Effector memory CD4-positive, alpha-beta T cell (primary cell): ENCODE results near the gene HSF5.

ENCODE experiments used
- DNase-seq, 3 donors: peaks; one replicate each; pipeline ENCODE4 v3.0.0-alpha.2; 2020
- H3K27ac ChIP-seq: 2 replicates; pipeline ENCODE4 v1.7.0; 2013; ENCODE audit warnings: mild to moderate bottlenecking, low read length, moderate library complexity; ENCODE audit not compliant: insufficient read depth, poor library complexity, severe bottlenecking
- H3K27me3 ChIP-seq: replicated peaks from 2 replicates; pipeline ENCODE4 v1.7.0; 2013; ENCODE audit warnings: mild to moderate bottlenecking, low read length; ENCODE audit not compliant: insufficient read depth, control insufficient read depth, poor library complexity, severe bottlenecking
- H3K36me3 ChIP-seq: 2 replicates; pipeline ENCODE4 v1.7.0; 2013; ENCODE audit warnings: mild to moderate bottlenecking, low read length, moderate library complexity; ENCODE audit not compliant: control insufficient read depth, insufficient read depth
- H3K4me1 ChIP-seq: 2 replicates; pipeline ENCODE4 v1.7.0; 2013; ENCODE audit warnings: low read length, mild to moderate bottlenecking; ENCODE audit not compliant: control insufficient read depth, insufficient read depth, poor library complexity, severe bottlenecking
- H3K4me3 ChIP-seq: 2 replicates; pipeline ENCODE4 v1.7.0; 2013; ENCODE audit warnings: low read length, low read depth, mild to moderate bottlenecking; ENCODE audit not compliant: insufficient read depth, poor library complexity, severe bottlenecking
- H3K9me3 ChIP-seq: 2 replicates; pipeline ENCODE4 v1.7.0; 2013; ENCODE audit warnings: mild to moderate bottlenecking, low read length, moderate library complexity; ENCODE audit not compliant: control insufficient read depth

Gene HSF5

DNA sequence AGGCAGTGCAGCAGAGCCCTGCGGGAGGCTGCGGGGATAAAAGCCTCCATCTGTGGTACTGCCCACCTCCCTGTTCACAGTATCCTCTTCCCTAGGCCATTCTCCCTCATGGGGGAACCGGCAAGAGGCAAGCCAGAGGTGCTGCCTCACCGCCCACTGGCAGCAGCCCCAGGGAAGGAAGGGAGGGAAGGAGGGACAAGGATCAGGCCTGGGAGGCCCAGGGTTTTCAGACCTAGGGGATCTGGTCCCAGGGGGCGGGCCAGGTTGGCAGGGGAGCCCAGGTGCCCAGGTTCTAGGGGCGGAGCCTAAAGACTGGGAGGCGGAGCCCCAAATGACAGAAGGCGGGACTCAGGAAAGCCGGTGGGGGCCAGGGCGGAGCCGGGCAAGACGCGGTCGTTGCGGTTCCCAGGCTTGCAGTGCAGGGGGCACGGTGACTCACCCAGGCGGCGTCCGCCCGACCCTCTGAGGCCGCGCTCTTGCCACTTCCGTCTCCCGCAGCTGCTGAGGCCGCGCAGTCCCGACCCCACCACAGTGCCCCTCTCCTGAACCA lies 29.2 kb upstream of the HSF5 start:
- H3K4me1 ChIP-seq, result peaks cover 24% of the 10 kb centered on the region
- DNase-seq, result no peak

DNA sequence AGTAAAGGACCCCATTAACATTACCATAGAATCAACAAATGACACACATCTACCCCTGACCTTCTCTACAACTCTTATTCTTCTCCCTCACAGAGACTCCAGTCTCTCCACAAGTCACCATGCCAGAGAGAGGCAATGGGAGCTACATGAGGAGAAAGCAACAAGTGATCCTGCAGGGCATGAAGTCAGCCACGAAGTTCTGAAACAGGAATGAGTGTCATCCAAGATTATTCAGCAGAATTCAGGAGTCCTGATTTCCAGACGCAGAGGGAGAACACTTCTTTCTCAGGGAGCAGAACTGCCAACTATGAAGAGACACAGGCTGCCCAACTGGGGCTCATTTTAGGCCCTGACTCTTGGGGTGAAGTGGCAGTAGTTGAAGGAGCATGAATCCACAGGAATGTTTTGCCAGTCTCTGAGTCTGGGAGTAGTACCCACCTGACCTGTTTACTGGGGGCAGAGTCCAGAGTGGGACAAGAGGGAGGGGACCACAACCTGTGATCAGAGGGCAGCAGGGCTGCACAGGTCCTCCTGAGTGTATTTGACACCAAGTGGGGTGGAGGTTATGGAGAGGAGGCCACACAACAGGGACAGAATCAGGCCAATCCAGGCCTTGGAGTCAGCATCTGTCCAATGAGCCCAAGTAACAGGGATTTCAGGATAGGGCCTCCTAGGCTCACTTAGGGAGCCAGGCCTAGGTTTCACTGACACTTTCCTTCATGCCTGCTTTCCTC lies 28.6 kb upstream of the HSF5 start:
- peaks cover 4% of the 10 kb centered on the region for H3K36me3 ChIP-seq
- H3K9me3 ChIP-seq, result no peaks in the 10 kb centered on the region
- peak overlapping the region; percentile 67 for H3K27ac ChIP-seq
- no peaks in the 10 kb centered on the region for H3K27me3 ChIP-seq
- no peak for DNase-seq
- peaks cover 24% of the 10 kb centered on the region for H3K4me1 ChIP-seq
- H3K4me3 ChIP-seq, result peak overlapping the region; percentile 65

More for the DNA sequence above, 29.2 kb upstream of the HSF5 start:
- Histone ChIP-seq H3K4me3 (peak overlapping the region; percentile 65), H3K27ac (peak overlapping the region; percentile 67), H3K36me3 (peaks cover under 1% of the 10 kb centered on the region), H3K9me3 (no peaks in the 10 kb centered on the region), H3K27me3 (no peaks in the 10 kb centered on the region)

DNA sequence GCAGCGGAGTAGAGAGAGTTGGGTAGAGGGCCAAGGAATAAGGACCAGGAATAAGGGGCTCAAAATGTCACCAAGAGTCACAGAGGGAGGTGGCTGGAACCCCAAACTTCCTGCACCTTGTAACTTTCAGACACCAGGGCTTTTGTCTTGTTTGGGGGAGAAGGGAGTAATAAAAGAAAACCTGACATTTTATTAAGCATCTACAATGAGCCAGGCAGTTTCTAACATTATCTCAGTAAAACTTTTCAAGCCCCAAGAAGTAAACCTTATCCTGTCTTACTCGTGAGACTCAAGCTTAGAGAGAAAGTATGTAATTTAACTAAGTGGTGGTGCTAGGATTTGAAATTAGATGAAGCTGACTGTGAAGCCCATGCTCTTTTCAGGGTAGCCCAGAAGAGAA lies 27.1 kb upstream of the HSF5 start:
- H3K9me3 ChIP-seq, result no peaks in the 10 kb centered on the region
- peak overlapping the region; percentile 19 for H3K27ac ChIP-seq
- H3K4me1 ChIP-seq, result peaks cover 24% of the 10 kb centered on the region
- H3K4me3 ChIP-seq, result no peak overlapping the region
- H3K36me3 ChIP-seq, result peaks cover 16% of the 10 kb centered on the region
- no peaks in the 10 kb centered on the region for H3K27me3 ChIP-seq
- DNase-seq, result no peak

DNA sequence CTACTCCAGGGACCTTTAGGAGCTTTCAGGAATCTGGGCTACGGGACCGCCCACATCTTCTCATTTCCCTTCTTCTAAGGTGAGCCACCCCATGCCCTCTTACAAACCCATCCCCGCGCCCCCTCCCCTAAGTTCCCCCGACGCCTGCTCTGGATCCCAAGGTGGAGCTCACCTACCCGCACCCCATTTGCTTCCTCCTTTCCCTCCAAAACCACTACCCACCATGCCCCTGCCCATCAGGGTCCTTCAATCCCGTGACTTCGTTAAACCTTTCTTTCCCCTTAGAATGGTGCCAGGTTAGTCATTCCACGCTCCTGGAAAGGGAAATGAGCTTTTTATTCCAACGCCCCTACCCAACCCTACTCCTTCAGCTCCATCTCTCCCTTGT lies 26.6 kb upstream of the HSF5 start:
- DNase-seq, result no peak
- Histone ChIP-seq H3K4me3 (peak overlapping the region; percentile 74), H3K27ac (peak overlapping the region; percentile 19), H3K27me3 (no peaks in the 10 kb centered on the region), H3K9me3 (no peaks in the 10 kb centered on the region), H3K36me3 (peaks cover 21% of the 10 kb centered on the region), H3K4me1 (peaks cover 24% of the 10 kb centered on the region)

DNA sequence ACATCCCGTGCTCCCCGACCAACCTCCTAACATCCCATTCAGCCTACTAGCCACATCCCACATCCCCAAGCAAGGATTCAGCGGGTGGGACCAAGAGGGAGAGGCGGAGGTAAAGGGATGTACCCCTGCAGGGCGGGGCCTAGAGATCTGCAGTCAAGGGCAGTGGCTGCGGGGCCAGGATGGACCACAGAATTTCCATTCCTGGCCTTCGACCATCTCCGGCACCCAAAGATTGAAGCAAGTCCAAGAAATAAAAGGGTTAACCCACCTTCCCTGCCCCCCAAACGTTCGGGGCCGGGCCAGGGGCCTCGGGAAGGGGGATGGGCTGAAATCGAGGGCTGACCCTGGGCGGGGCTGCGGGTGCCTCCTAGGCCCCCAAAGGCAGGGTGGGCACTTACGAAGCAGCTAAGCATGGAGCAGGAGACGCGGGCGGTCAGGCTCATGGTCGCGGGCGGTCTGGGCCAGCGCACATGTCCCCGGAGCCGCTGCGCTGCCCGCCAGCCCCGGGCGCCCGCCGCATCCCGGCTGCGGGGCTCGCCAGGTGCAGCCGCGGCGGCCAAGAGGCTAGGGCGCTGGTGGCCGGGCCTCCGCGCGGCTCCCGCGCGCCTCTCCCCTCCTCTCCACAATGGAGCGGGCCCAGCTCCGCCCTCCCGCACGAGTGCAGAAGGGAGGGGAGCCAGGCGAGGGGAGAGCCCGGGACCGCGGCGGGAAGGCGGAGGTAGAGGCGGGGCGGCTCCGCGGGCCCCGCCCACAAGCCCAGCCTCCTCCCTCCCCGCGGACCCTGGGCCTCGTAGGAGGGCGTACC lies 26.0 kb upstream of the HSF5 start, which contains the start of gene MTMR4:
MTMR4 (minus strand) TSS at position 674 of the 805 bp plus-strand sequence; CDS start at position 443, 231 bp downstream.
- H3K27me3 ChIP-seq, result no peaks in the 10 kb centered on the region
- H3K27ac ChIP-seq, result peak within 1 kb of the TSS; percentile 20
- H3K36me3 ChIP-seq, result peaks cover 27% of the 10 kb centered on the region
- H3K4me3 ChIP-seq, result peak within 1 kb of the TSS; percentile 74
- peaks cover 24% of the 10 kb centered on the region for H3K4me1 ChIP-seq
- no peaks in the 10 kb centered on the region for H3K9me3 ChIP-seq
- peak; percentile 66 to 74 (median 68) for DNase-seq

DNA sequence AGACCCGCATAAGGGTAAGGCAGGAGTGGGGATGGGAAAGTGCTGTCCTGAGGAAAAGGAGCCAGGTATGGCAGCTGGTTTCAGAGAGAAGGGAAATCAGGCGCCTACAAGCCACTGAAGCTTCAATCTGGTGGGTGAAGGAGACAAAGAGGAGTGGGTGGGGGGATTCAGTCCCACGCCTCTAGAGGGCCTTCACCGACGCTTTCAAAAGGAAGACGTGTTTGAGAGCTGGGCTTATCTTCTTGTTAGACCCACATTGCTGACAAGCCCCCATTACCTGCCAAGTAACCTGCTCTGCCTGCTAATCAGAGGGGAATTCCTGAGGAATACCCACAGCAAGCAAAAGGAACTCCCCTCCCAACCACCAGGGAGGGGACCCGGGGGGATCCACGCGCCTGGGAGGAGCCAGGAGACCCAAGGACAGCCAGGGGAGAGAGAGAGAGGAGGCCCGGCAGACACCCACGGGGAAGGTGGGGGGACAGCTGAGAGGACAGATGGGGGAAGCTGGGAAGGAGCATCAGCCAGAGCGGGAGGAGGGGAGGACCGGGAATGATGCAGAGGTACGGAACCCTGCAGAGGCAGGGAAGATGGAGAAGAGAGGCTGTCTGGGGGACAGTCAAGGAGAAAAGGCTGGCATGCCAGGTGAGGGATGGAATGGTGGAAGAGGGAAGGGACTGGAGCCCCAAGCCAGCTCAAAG lies 25.2 kb upstream of the HSF5 start:
- peak overlapping the region; percentile 20 for H3K27ac ChIP-seq
- H3K27me3 ChIP-seq, result no peaks in the 10 kb centered on the region
- peaks cover 34% of the 10 kb centered on the region for H3K36me3 ChIP-seq
- peak in 1 of 3 donors; percentile 31 for DNase-seq
- no peaks in the 10 kb centered on the region for H3K9me3 ChIP-seq
- peaks cover 21% of the 10 kb centered on the region for H3K4me1 ChIP-seq
- peak overlapping the region; percentile 74 for H3K4me3 ChIP-seq

DNA sequence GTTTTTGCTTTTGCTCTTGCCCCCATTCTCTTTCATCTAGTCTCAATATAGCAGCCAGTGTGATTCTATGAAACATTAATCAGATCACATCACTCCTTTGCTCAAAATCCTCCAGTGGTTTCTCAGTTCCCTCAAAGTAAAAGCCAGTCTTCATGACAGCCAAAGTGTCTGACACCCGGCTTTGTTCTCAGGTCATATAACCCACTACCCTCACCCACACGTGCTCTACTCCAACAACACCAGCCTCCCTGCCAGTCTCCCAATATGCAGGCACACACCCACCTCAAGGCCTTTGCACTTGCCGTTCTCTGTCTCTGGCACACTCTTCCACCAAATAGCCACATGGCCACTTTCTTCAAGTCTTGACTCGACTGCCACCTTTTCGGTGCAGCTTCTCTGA lies 21.9 kb upstream of the HSF5 start:
- H3K36me3 ChIP-seq, result peaks cover 62% of the 10 kb centered on the region
- DNase-seq, result no peak
- no peaks in the 10 kb centered on the region for H3K9me3 ChIP-seq
- no peak overlapping the region for H3K27ac ChIP-seq
- no peak overlapping the region for H3K4me3 ChIP-seq
- peaks cover 12% of the 10 kb centered on the region for H3K4me1 ChIP-seq
- H3K27me3 ChIP-seq, result no peaks in the 10 kb centered on the region

DNA sequence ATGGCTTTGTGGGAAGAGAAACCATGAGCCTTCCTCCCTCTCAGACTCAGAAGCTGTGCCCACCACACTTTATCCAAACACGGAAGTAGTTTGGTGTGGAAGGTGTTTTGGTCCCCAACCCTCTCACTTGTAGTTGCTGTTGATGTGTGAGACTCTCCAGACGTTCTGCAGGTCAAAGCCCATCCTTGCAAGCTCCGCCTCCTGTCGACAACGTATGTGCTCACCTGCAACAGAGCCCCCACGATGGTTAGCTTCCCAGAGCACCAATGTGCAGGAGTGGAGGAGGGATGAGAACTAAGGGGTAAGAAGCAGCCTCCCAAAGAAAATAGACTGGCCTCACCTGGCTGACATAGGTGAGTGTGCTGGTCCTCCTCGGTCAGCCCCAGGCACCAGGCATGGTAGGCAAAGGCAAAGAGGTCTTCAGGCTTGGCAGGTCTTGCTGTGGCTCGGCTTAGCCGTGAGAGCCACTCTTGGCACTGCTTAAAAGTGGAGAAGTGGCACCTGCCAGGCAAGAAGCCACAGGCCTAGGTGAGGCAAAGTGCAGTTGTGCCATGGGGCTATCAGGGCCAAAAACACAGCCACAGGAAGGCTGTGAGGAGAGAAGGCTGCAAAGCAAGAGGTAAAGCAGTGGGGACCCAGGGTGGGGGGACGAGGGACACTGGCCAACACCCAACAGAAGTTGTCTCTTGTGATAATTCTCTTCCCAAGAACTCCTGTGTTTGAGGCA lies 20.3 kb upstream of the HSF5 start:
- Histone ChIP-seq H3K9me3 (no peaks in the 10 kb centered on the region), H3K4me1 (peaks cover 5% of the 10 kb centered on the region), H3K4me3 (no peak overlapping the region), H3K27ac (no peak overlapping the region), H3K36me3 (peaks cover 78% of the 10 kb centered on the region), H3K27me3 (no peaks in the 10 kb centered on the region)
- no peak for DNase-seq

DNA sequence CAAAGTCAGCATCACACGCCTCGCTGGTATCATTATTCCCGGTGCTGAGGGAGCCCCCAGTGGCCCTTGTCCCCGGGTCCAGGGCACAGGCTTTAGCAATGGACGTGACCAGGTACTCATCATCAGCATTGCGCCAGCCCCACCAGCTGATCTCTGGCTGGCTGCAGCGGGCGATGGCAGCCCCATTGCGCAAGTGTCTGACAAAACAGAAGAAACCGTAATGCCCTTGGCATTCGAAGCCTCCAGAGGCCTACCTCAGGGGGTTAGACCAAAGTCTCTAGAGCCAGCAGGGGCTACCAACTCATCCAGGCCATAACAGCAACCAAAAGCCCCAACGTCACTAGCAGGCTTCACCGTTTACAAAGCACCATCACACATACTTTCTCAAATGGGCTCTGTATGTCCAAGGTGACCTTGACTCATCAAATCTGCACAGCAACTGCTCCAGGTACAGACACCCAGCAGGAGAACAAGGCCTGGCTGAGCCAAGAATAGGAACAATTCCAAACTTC lies 19.0 kb upstream of the HSF5 start:
- Histone ChIP-seq H3K4me1 (no peaks in the 10 kb centered on the region), H3K36me3 (peaks cover 86% of the 10 kb centered on the region), H3K4me3 (no peak overlapping the region), H3K9me3 (no peaks in the 10 kb centered on the region), H3K27ac (no peak overlapping the region), H3K27me3 (no peaks in the 10 kb centered on the region)
- no peak for DNase-seq
